Fibroblast of mammary gland (primary cell): Measurements from ENCODE around the gene KCNJ15.
A peak's percentile ranks its signal among the peaks of the same experiment; 100 is the strongest.

Experiments
- DNase-seq: peaks from one replicate; pipeline ENCODE4 v3.0.0-alpha.2; 2010; ENCODE audit warnings: low read depth
- H3K4me3 ChIP-seq: 2 replicates; pipeline ENCODE4 v1.5.1; 2011; ENCODE audit warnings: low read depth, mild to moderate bottlenecking, low read length, moderate library complexity; ENCODE audit not compliant: control insufficient read depth
- CTCF ChIP-seq: conservative IDR thresholded peaks from 2 replicates; pipeline ENCODE4 v1.5.1; 2011; ENCODE audit warnings: low read depth, low read length, inconsistent platforms; ENCODE audit not compliant: control insufficient read depth, insufficient read depth

Gene KCNJ15

GRCh38 chr21:38337793-38338192 is 81.0 kb downstream of the KCNJ15 start:
- H3K4me3 ChIP-seq = no peak overlapping the region
- DNase-seq = no peak
- no peak for TF ChIP-seq CTCF

GRCh38 chr21:38340131-38340530 is 83.3 kb downstream of the KCNJ15 start:
- DNase-seq = no peak
- no peak for TF ChIP-seq CTCF
- no peak overlapping the region for H3K4me3 ChIP-seq

GRCh38 chr21:38341546-38342012 is 84.8 kb downstream of the KCNJ15 start:
- TF ChIP-seq CTCF = no peak
- DNase-seq = peak; percentile 45
- no peak overlapping the region for H3K4me3 ChIP-seq

DNA sequence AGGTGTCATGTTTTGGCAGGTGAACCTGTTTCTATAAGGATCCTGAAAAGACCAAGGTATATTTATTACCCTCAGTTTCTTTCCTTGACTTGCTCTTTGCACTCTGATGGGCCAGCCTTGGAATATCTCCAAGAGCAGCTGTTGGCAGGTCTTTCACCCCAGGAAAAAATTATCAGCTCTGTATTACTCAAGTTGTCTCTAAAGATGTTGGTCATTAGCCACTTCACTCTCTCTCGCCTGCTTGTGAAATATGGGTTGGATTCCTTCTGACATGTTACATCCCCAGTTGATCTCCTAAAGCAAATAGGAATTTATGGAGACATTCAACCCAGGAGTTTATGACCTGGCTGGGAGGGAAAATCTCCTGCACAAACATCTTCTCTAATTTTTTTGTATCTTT is 85.9 kb downstream of the KCNJ15 start:
- no peak overlapping the region for H3K4me3 ChIP-seq
- TF ChIP-seq CTCF = no peak
- DNase-seq = no peak

GRCh38 chr21:38343691-38344090 is 86.9 kb downstream of the KCNJ15 start:
- TF ChIP-seq CTCF = no peak
- peak; percentile 50 for DNase-seq
- H3K4me3 ChIP-seq = no peak overlapping the region

DNA sequence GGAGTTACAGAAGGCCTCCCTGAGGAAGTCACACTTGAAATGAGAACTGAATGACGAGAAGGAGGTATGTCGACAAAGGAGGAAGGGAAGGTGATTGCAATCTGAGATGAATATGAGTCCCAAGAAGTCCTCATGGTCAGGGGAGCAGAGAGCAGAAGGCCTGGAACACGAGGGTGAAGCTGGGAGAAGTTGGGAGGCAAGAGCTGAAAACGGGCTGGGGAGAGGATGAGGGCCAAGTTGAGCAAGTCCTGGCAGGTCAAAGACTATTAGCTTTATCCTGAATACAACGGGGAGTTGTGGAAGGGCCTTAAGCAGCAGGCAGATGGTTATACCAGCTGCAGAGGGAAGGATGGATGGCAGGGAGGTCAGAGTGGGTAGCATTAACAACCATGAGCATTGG is 89.5 kb downstream of the KCNJ15 start:
- H3K4me3 ChIP-seq = no peak overlapping the region
- TF ChIP-seq CTCF = no peak
- no peak for DNase-seq

- peak; percentile 58 for DNase-seq
- H3K4me3 ChIP-seq = no peak overlapping the region
Observed at GRCh38 chr21:38349111-38349746, 92.4 kb downstream of the KCNJ15 start.

More at GRCh38 chr21:38349111-38349746, 92.4 kb downstream of the KCNJ15 start:
- no peak for TF ChIP-seq CTCF
